MM.1S (cell line): ENCODE measurements around the gene C17orf50.

Experiments
- DNase-seq: peaks from one replicate; pipeline ENCODE4 v3.0.0-alpha.2; 2015
- H2AFZ ChIP-seq: fragments of 300-600 bp; sonication (generic); 2 replicates; pipeline ENCODE4 v1.6.0; 2016; ENCODE audit warnings: antibody characterized with exemption, low read length
- H3F3A ChIP-seq: fragments of 300-600 bp; sonication (generic); 2 replicates; pipeline ENCODE4 v1.6.1; 2016; ENCODE audit warnings: mild to moderate bottlenecking, antibody characterized with exemption, low read length, moderate library complexity, mixed read lengths; ENCODE audit not compliant: insufficient read depth
- H3K27ac ChIP-seq: fragments of 300-600 bp; sonication (generic); 2 replicates; pipeline ENCODE4 v1.5.1; 2016; ENCODE audit warnings: mild to moderate bottlenecking, low read length
- H3K27me3 ChIP-seq: fragments of 300-600 bp; sonication (generic); replicated peaks from 2 replicates; pipeline ENCODE4 v1.6.0; 2016; ENCODE audit warnings: low read length; ENCODE audit not compliant: insufficient read depth
- H3K36me3 ChIP-seq: fragments of 300-600 bp; sonication (generic); replicated peaks from 2 replicates; pipeline ENCODE4 v1.6.1; 2016; ENCODE audit warnings: mild to moderate bottlenecking, low read length, mixed read lengths; ENCODE audit not compliant: insufficient read depth
- H3K4me1 ChIP-seq: fragments of 300-600 bp; sonication (generic); 2 replicates; pipeline ENCODE4 v1.6.1; 2016; ENCODE audit warnings: low read length, mixed read lengths
- H3K4me2 ChIP-seq: fragments of 300-600 bp; sonication (generic); 2 replicates; pipeline ENCODE4 v1.6.0; 2016; ENCODE audit warnings: low read depth, low read length
- H3K4me3 ChIP-seq: fragments of 300-600 bp; sonication (generic); 2 replicates; pipeline ENCODE4 v1.5.1; 2016; ENCODE audit warnings: low read length, mixed read lengths
- H3K79me2 ChIP-seq: fragments of 300-600 bp; sonication (generic); 2 replicates; pipeline ENCODE4 v1.6.1; 2016; ENCODE audit warnings: mixed run types, low read length, mixed read lengths
- H3K9ac ChIP-seq: fragments of 300-600 bp; sonication (generic); 2 replicates; pipeline ENCODE4 v1.6.1; 2016; ENCODE audit warnings: low read length, mixed read lengths
- H3K9me2 ChIP-seq: fragments of 300-600 bp; sonication (generic); replicated peaks from 2 replicates; pipeline ENCODE4 v1.6.1; 2016; ENCODE audit warnings: mild to moderate bottlenecking, low read length, mixed read lengths; ENCODE audit not compliant: insufficient read depth
- H3K9me3 ChIP-seq: fragments of 300-600 bp; sonication (generic); replicated peaks from 2 replicates; pipeline ENCODE4 v1.6.1; 2016; ENCODE audit warnings: mild to moderate bottlenecking, low read length, mixed read lengths; ENCODE audit not compliant: insufficient read depth
- H4K20me1 ChIP-seq: fragments of 300-600 bp; sonication (generic); 2 replicates; pipeline ENCODE4 v1.6.1; 2016; ENCODE audit warnings: mild to moderate bottlenecking, low read length, moderate library complexity, mixed read lengths; ENCODE audit not compliant: insufficient read depth
- EZH2 ChIP-seq: fragments of 300-600 bp; sonication (generic); optimal IDR thresholded peaks from 2 replicates; pipeline ENCODE3; 2017; ENCODE audit warnings: low read depth, mild to moderate bottlenecking, antibody characterized with exemption, low read length, mixed read lengths
- EZH2phosphoT487 ChIP-seq: fragments of 300-600 bp; sonication (generic); IDR thresholded peaks from 2 replicates; pipeline ENCODE4 v1.6.1; 2018; ENCODE audit warnings: antibody characterized with exemption, low read length
- TF ChIP-seq, protein P1 (sequence below): fragments of 300-600 bp; sonication (generic); IDR thresholded peaks from 2 replicates; pipeline ENCODE4 v1.5.1; 2016; ENCODE audit warnings: antibody characterized with exemption, low read length, mixed read lengths

C17orf50 gene

DNA sequence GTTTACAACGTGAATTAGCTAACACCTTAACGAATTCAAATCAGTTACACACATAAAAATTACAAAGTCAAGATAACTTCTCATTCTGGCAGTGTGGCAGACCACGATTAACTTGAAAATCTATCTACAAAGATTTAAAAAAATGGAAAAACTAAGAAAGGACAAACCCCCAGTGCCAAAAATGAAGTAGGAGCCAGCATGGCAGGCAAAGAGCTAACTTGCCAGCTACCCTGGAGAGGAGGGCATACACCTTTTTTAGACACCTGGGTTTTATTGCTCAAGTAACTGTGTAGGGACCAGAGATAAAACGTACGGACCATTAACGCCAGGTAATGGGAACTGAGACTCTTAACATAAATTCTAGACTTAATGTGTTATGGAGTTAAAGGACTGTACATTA is 51.1 kb downstream of the C17orf50 start:
- TF ChIP-seq EZH2phosphoT487 = no peak
- no peak for TF ChIP-seq EZH2
- TF ChIP-seq, protein P1, sequence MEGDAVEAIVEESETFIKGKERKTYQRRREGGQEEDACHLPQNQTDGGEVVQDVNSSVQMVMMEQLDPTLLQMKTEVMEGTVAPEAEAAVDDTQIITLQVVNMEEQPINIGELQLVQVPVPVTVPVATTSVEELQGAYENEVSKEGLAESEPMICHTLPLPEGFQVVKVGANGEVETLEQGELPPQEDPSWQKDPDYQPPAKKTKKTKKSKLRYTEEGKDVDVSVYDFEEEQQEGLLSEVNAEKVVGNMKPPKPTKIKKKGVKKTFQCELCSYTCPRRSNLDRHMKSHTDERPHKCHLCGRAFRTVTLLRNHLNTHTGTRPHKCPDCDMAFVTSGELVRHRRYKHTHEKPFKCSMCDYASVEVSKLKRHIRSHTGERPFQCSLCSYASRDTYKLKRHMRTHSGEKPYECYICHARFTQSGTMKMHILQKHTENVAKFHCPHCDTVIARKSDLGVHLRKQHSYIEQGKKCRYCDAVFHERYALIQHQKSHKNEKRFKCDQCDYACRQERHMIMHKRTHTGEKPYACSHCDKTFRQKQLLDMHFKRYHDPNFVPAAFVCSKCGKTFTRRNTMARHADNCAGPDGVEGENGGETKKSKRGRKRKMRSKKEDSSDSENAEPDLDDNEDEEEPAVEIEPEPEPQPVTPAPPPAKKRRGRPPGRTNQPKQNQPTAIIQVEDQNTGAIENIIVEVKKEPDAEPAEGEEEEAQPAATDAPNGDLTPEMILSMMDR = no peak
- Histone ChIP-seq H4K20me1 (peaks cover 15% of the 10 kb centered on the region; the same call in 1 of the 2 replicates), H3K9me2 (no peaks in the 10 kb centered on the region), H3K9ac (no peak overlapping the region), H3K4me2 (no peak overlapping the region), H3K36me3 (no peaks in the 10 kb centered on the region), H3K27ac (no peak overlapping the region), H3K4me1 (peaks cover 11% of the 10 kb centered on the region), H3K9me3 (no peaks in the 10 kb centered on the region), H3K4me3 (no peak overlapping the region), H2AFZ (no peak overlapping the region), H3K79me2 (peaks cover 75% of the 10 kb centered on the region), H3F3A (0 out of 2 replicates have a peak, but pooled peaks cover 3% of the 10 kb centered on the region), H3K27me3 (no peaks in the 10 kb centered on the region)
- no peak for DNase-seq

DNA sequence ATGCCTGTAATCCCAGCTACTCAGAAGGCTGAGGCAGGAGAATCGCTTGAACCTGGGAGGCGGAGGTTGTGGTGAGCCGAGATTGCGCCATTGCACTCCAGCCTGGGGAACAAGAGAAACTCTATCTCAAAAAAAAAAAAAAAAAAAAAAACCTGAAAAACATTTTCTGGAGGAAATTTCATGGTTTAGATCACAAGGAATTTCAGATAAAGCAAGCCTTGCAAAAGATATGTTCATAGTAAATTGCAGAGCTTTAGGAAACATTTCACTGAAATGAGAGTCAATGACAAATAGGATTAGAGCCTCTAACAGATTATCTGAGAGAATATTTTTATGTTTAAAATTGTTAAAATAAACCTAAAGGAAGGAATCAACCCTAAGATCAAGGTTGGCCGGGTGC is 51.8 kb downstream of the C17orf50 start:
- Histone ChIP-seq H3K9ac (no peak overlapping the region), H3K4me2 (no peak overlapping the region), H3K79me2 (peaks cover 82% of the 10 kb centered on the region)

More for the DNA sequence above, 51.8 kb downstream of the C17orf50 start:
- H3K9me2 ChIP-seq = no peaks in the 10 kb centered on the region
- H4K20me1 ChIP-seq = peaks cover 15% of the 10 kb centered on the region; the same call in 1 of the 2 replicates
- H3K27ac ChIP-seq = no peak overlapping the region
- H3F3A ChIP-seq = 0 out of 2 replicates have a peak, but pooled peaks cover 3% of the 10 kb centered on the region
- no peak overlapping the region for H3K4me3 ChIP-seq
- H3K9me3 ChIP-seq = no peaks in the 10 kb centered on the region
- TF ChIP-seq, protein P1 = no peak
- TF ChIP-seq EZH2 (no peak), EZH2phosphoT487 (no peak)
- H3K27me3 ChIP-seq = no peaks in the 10 kb centered on the region
- no peak for DNase-seq
- H3K36me3 ChIP-seq = no peaks in the 10 kb centered on the region
- no peak overlapping the region for H2AFZ ChIP-seq
- H3K4me1 ChIP-seq = peaks cover 11% of the 10 kb centered on the region
